Activated T-cell treated with anti-CD3 and anti-CD28 coated beads, Interleukin-2, amount 50 U/mL, for 48 hours (primary cell): ENCODE data around the gene PBX1.
"Not testable (repeated sequence)": the region's sequence is repeated elsewhere in the genome, so short reads cannot be mapped to it uniquely, and the experiment has no call there.

Experiments
- DNase-seq, 2 experiments: peaks; one replicate each; pipeline ENCODE4 v3.0.0-alpha.2; 2020

Gene PBX1

DNA sequence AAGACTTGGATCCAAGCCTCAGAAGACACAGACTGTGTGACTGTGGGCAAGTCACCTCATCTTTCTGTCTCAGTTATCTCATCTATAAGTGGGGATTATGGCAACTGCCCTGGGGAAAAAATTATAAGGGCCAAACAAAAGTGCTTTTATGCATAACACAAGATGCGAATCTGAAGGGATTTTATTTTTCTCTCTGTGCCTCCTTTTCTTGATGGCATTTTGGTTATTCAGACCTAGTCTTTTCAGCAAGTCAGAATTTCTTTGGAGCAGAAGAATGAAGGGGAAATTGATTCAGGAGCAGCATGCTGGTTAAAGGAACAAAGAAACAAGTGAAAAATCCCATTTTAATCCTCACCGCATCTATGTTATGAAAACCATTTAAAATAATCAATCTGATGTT is 86.9 kb downstream of the PBX1 start:
- no peak for DNase-seq

DNA sequence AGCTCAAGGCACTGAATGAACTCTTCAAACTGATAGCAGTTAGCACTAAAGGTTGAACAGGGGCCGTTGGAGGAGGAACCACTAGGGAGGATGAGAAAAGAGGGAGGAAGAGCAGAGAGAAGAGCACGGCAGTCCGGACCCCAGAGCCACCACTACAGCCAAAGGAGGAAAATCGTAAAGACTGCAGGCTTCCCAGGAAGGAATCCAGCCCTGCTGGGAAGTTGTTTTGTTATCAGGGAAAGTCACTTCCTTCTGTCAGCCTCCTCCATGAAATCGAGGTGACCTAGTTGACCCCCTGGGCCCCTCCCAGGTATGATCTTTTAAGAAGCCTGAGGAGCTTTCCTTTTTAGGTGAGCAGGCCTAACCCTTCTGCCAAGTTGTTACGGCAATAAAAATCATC is 88.2 kb downstream of the PBX1 start:
- no peak for DNase-seq

DNA sequence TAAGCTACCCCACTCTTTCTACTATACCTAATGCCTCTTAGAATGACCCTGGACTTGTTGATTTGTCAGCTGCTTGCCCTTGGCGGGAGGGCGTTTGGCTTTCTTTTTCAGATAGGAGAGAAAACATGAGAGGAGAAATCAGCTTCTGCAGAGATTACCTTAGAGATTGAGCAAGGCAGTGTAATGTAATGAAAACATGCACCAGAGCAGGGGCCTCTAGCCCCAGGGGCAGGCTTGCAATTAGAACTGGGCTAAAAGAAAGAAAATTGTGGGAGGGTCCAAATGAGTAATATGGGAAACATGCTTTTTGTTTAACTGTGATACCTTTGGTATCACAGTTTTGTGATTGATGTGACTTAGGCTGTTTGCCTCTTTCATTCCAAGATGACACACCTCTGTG is 89.7 kb downstream of the PBX1 start:
- DNase-seq, result no peak

DNA sequence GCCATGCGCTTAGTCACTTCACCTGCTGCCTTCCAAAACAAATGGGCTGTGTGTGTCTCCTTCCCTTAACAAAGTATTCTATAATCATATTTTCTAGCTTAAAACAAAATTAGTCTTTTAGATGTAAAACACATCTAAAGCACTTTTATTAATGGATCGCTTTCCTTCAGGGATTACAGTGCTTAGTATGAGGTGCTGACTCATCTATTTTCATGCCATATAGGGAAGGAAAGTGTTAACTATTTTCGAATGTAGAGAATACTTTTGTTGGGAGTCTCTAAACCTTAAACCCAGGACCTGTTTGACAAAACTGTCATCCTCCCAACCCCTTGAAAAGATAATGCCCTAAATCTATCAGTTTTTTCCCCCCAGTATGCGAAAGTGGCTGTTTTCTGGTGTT is 90.2 kb downstream of the PBX1 start:
- no peak for DNase-seq

DNA sequence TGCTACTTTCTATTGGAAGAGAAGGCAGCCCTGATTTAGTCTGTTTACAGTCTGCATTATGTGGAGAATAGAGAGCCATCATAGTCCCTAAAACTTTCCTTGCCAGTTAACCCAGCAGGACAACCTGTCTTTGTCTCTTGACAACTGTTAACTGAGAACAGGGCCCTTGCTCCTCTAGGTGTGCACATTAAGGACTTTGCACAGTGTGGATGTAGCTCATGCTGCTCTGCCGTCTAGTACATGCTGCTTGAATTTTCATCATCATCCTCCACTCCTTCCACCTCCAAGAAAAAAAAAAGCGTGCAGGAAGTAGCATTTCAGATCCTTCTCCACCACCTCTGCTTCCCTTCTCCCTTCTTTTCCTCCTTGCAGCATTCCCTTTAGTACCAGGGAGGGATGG is 91.5 kb downstream of the PBX1 start:
- DNase-seq, result no peak

DNA sequence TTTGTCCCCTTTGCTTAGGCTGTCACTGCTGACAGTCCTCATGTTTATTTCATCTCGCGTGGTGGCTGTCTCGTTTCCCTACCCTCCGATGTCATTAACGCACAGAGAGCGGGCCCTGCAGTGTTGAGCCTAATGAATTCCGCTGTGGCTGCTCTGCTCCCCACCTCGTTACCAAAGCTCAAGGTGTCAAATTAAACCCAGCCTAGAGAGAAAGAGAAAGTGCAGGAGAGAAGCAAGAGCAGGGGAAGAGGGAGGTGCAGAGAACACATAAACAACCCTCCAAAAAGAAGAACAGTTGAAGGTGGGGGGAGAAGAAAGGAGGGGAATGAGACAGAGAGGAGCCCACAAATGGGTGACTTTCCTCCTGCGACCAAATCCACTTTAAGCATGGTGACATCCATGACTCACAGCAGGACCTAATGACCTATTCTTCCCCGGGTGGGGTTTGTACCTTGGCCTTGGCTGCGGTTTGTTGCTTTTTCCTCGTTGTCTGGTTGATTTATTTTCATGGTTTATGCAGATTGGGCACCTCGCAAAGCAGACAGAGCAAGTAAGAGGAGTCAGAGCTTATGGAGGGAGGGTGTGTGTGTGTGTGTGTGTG is 92.5 kb downstream of the PBX1 start:
- no peak for DNase-seq

DNA sequence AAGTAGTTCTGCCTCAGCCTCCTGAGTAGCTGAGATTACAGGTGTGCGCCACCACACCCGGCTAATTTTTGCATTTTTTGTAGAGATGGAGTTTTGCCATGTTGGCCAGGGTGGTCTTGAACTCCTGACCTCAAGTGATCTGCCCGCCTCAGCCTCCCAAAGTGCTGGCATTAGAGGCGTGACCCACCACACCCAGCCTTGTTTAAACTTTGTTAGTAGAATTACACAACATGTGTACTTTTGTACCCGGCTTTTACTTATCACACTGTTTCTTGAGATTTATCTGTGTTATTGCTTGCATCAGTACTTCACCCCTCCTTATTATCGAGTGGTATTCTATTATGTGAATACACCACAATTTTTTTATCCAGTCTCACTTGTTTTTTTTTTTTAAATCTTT is 94.0 kb downstream of the PBX1 start:
- DNase-seq, result not testable (repeated sequence)

DNA sequence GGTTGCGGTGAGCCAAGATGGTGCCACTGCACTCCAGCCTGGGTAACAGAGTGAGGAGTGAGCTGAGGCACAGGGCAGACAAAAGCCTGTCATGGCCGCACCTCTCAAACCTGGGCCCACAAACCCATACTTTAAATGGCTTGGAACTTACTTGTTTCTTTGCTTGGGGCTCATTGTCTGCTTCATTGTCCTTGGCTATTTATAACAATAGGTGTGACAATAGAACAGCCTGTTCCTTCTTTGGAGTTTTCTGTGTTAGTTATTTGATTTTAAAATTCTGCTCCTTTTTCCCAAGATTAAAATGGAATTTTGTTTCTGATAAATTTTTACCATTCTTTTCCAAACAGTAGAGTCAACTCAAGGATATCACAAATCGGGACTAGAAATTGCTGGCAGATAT is 94.7 kb downstream of the PBX1 start:
- no peak for DNase-seq

DNA sequence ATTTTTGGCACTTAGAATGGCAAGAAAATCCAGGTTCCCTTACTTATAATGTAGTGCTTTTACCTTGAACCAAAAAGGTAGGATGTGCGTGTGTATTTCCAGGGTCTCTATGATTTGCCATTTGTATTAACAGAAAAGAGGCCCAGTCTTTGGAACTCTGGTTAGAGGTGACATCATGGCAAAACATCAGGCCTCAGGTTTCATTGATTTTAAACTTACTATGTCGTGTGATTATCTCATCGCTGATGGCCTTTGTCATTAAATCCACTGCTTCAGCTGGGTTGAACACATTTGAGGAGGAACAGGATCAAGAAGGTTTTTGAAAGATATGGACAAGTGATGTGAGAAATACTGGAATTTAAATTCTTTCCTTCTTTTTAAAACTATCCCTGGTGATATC is 95.2 kb downstream of the PBX1 start:
- no peak for DNase-seq

DNA sequence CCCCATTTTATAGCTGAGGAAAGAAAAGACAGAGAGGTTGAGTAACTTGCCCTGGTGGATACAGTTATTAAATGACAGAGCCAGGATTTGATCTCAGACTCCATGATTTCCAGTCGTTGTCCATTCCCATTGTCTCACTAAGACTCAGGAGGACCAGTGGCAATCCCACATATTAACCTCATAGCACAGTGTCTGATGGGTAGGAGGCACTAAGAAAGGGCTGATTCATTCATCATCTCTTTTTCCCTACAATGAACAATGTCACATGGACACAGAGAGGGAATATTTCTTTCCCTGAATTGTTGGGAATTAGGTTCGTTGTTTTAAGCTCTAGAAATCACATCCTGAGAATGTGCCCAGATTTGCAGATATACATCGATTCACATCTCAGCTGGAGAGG is 99.9 kb downstream of the PBX1 start:
- no peak for DNase-seq

DNA sequence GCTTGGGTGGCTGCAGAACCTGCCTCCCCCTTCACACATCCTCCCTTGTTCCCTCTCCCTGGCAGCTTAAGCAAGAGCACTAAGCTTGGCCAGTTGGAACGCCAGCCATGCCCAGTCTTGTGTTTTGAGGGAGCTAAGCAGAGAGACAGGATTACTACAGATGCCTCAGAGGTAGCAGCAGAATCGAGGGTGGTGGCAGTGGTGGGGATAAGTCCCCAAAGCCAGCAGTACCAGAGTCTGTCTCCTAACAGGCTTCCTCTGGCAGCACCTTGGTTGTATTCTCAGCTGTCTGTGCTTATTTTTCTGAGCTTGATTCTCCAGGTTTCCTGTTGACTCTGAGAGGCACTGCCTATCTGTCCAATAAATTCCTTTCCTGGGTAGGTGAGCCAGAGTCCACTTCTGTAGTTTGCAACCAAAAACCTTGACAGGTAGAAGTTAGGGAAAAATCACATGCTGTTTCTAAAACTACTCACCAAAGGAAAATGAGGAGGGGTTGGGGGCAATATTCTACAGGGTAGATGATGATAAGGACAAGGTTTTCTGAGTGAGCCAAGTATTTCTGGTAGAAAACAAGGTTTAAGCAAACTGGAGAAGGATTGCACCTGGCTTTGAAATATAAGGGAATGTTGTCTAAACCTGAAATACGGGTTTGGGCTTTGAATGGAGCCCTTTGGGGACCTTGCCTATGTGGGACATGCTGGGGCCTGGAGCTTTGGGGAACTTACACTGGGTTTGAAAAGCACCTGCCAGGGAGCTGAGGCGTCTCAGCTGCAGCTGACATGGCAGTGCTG is 100.8 kb downstream of the PBX1 start:
- no peak for DNase-seq

DNA sequence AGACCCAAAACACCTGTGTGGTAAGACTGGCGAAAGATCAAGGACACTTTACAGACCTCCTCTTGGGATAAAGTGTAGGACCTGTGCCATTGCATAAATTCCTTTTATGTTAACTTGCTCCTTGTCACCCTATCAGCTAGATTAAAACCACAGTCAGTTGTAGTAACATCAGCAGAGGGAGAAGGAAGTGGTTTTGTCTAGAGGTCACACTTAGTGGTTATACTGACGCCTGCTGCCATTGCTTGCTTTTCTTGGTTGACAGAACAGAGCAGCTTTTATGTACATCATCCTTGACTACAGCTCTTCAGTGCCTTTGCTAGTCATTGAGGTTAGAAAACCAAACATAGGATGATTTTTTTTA is 101.4 kb downstream of the PBX1 start:
- no peak for DNase-seq

DNA sequence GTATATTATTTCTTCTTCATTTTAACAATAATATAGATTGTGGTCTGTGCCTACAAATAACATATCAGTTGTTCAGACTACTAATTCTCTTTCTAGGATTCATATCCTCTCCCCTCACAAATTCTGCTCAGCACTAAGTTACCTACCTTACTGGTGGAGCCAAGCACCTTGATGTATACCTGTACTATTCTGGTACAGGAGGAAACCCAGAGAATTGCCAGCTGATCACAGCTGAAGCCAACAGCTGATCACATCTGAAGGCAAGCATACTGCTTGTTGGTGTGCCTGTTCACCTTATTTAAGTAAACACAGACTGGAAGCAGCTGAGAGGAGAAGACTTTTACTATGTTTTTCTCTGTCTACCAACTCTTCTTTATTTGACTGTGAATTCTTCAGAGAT is 101.8 kb downstream of the PBX1 start:
- DNase-seq, result no peak

DNA sequence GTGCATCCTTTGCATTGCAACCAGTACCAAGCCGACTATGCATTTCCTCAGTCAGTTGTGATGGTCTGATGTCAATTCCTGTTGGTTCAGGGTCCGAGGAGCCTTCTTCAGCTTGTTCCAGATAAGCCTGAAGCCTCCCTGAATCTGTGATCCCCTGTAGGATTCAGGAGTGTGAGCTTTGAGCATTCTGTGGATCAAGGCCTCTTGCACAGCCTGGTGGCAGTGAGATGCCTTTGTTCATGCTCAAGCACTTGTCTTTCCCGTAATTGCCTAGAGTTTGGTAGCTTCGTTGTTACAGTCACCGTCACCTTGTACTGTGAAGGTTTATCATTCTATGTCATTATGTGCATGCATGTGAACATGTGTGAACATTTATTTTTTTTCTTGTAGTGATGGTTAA is 103.5 kb downstream of the PBX1 start:
- DNase-seq, result no peak

DNA sequence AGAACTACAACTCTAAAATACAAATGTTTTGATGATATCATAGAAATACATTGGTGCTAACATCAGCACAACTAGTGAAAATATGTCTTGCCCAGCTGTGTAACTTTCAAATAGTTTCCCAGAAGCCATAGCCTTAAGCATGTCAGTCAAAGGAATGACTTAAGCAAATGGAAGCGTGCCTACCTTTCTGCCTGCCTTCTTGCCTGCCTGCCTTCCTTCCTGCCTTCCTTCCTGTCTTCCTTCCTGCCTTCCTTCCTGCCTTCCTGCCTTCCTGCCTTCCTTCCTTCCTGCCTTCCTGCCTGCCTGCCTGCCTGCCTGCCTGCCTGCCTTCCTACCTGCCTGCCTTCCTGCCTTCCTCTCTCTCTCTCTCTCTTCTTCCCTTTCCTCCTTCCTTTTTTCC is 104.0 kb downstream of the PBX1 start:
- no peak for DNase-seq

DNA sequence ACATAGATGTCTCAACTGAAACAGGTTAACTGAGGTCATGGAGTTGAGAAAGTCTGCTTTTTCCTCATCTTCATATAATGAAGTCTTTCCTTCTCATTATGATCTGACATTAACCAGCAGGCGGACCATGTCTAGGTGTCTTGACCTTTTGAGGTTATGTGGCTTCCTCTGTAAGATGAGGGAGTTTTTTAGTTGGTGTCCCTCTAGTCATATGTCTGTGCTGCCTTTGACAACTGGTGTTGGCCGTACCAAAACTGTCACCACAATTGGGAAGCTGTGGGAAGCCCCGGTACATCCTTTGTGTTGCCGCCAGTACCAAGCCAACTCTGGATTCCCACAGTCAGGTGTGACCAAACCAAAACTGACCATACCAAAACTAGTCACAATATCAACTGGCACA is 105.1 kb downstream of the PBX1 start:
- no peak for DNase-seq

DNA sequence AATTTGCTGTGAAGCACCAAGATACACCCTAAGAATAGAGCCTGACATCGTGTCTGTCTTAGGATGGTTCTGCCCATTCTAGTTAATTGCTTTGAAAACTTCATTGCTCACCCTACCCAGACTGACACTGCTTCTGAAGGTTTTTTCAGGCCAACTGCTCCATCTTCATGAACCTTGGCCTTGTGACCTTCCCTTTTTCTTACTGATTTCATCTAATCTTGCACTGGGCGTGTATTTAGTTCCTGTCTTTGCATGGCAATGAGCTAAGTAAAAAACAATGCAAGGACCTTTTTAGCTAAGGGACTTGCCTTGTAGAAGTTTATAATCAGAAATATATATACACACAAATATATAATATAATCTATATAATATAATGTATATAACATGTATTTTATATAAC is 108.0 kb downstream of the PBX1 start:
- DNase-seq, result no peak

DNA sequence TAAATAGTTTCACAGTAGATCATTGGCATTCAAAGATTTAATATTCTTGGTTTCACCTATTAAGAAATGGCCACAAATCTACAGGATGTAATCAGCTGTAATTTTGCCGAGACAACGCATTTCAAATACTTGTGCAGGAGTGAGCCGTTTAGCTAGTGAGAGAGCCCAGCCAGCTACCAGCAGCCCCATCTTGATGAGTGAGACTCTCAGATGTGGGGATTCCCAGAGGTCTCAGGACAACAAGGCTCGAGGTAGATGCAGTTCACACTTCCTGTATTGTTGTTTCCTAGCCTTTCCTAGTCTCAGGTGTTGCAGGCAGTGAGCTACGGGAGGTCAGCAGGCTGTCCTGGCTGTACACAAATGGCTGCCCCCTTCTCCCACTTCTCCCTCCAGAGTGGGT is 108.6 kb downstream of the PBX1 start:
- no peak for DNase-seq

DNA sequence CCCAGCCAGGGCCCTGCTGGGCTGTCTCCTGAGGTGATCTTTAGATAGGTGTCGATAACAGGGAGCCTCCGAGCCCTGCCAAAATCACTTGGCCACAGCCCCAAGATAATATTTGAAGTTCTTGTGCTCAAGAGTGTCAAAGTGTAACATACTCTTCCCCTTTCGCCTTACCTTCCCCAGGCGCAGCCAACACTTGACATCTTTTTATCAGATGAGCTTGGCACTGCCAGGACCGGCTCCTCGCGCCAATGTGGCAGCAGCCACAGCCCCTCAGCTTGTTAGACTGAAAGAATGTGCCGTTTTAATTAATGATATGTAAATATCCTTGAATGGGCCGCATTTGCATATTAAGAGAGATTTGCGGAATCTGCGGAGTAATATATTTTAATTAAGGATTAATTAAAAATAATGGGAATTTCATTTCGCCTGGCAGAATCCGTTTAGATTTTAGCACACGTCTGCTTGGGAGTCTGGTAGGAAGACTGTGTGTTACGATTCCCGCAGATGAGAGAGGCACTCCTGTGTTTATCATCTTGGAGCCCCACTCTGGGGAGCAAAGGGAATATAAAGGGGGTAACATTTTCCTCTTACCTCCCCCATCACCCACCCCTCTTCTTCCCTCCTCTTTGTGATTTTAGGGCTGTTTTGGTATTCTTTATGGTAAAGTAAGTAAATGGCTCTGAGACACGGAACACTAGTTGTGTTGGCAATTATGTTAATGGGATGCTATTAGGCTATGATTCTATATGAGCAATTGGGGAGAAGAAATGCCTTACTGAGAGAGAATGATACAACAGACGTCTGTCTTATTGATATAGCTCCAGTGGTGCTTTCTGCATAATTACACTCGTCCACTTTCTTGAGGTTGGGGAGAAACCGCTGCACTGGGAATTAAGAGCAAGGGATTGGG is 109.8 kb downstream of the PBX1 start:
- DNase-seq, result no peak

DNA sequence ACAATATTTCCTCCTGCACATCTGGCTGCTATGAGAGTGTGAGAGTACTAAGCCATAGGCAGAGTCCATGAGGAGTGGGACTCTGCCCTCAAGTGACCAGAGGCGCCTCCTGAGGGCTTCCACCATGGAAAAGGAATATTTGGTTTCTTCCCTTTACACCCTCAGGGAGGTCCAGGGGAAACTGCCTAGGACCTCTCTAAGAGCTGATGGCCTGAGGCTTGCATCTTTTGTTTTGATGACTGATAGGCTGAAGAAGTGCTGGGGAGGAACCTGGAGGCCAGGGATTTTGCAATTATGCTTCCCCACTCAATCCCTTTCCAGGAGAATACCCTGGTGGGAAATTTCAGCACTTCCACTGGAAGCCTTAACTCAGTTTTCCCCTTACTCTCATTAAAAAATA is 111.0 kb downstream of the PBX1 start:
- DNase-seq, result no peak

DNA sequence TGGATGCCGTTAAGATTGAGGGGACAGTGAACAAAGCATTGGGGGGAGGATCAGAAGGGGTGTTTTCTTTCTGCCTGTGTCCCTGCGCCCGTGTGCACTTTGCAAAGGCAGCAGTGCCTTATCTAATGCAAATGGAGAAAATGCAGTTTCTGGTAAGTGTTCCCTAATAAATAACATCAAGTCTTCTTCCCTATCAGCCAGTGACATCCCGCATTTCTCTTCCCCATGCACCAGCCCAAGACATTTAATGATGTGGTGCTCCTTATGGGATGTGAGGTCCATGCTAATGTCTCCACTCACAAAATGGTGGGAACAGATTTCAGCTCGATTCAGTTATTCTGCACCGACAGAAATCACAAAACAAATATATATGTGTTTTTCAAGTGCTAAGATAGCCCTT is 111.8 kb downstream of the PBX1 start:
- DNase-seq, result no peak

DNA sequence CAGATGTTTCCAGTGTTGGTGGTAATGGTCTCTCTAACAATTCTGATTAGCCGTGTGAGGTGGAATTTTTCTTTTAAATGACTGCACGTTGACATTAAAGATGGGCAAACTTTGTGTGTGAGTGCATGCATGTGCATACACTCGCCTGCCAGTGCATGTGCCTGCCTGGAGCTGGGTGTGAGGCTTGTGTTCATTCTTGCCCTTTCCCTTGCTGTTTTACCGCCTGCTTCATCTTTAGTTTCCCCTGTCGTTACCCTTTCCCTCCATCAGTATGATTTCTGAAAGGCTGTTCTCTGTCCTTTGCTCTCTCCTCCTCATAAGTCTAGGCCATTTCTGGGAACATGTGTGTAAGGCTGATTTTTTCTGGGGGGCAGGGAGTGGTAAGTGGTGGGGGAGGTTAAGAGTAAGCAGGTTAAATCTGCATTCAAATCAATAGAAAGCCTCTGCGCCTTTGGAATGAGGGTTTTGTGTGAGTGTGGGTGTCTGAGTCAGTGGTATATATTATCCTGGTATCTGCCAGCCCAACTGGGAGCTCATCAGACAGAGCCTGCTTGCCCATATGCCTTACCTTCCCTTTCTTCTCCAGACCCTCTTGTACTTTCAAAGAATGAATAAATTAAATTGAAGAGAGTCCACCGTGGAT is 112.5 kb downstream of the PBX1 start:
- no peak for DNase-seq

DNA sequence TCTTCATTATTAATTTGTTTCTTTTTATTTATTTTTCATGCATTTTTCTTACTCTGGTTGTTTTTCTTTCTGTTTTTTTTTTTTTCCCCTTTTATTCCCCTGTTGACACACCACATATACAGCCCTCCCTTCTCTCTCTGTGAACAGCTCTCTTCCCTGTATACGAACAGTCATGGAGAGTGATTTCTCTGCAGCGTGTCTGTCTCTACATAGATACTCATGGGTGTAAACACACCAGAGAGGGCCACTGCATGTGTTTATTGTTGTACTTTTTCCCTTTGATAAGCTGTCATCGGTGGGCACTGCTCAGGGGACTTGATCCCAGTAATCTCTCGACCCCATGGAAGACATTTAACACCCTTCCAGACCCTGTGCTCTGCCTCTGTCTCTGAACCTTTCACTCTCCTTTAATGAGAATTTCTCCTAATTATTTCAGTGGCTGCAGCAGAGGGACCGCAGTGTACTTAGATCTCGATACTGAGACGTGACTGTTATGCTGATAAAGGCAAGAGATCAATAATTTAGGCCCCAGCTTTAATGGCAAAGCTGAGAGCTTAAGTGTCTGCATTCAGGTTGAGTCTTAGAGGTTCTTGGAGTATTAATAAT is 113.1 kb downstream of the PBX1 start:
- DNase-seq, result no peak
